HG03097 (cell line): Measurements from ENCODE around the gene KCNG2.

ENCODE experiments used
- ATAC-seq: cut with Tn5 transposase; IDR thresholded peaks from one replicate; pipeline ENCODE4 v1.9.1; 2021; ENCODE audit not compliant: unreplicated experiment, low FRiP score

Gene KCNG2

GRCh38 chr18:79796531-79797405, 970 bp upstream of the KCNG2 start:
- no peak for ATAC-seq

DNA sequence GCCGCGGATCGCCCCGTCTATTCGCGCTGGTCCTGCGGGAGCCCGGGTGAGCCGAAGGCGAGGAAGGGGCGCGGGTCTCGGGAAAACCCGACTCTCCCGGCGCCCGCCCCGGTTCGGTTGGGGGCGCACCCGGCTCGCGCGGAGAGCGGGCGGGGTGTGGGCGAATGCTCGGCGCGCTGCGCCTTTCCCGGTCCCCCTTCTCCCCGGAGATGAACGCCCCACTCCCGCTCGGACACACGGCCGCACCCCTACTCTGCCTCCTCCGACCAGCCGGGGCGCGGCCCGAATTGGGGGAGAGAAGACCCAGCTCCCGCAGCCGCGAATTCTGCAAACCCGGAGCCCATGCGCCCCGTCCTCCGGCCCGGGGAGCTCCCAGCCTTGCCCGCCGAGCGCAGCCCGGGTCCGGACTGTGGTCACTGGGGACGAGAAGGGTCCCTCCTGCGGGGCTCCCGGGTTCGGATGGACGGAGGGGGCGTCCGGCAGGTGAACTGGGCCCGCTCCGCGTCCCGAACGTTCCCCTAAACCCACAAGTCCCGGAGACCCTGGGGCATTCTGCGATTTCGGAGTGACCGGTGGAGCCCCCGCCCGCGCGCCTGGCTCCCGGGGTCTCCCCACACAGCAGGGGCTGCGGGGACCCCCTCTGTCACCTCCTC, 734 bp downstream of the KCNG2 start:
- ATAC-seq: no peak

- no peak for ATAC-seq
These were observed 1.2 kb downstream of the KCNG2 start for GRCh38 chr18:79798999-79799370.

DNA sequence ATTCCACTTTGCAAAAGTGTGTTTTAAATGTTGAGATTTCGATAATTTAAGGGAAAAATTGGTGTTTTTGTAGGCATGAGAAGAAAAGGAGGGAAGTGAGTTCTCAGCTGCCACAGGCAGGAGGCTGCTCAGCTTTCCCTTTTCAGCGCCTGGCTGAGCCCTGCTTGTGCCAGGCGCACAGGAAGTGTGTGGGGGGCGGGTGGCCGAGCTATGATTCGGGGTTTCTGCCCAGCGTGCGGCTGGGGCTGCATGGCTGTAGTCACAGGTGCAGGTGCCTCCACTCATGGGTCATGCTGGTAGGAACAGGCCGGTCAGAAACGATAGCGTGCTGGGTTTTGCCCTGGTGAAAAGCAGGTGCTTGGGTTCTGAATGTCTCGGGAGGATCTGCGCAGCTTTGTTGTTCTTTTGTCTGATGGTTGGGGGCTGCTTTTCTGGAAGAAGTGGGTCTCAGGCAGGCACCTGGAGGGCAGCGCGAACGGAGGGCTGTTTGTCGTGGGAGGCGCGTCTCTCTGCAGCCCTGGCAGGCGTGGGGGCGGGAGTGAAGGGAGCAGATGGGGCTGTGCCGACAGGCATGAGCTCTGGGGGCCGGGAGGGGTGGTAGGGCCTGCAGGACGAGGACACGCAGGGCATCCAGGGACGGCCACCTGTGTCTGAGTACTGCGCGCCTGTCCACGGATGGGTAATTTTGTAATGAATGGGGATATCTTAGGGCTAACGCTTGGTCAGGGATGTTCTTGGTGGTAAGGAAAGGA, 2.1 kb downstream of the KCNG2 start:
- ATAC-seq: no peak

- no peak for ATAC-seq
These were observed 2.8 kb downstream of the KCNG2 start for GRCh38 chr18:79800371-79801180.

DNA sequence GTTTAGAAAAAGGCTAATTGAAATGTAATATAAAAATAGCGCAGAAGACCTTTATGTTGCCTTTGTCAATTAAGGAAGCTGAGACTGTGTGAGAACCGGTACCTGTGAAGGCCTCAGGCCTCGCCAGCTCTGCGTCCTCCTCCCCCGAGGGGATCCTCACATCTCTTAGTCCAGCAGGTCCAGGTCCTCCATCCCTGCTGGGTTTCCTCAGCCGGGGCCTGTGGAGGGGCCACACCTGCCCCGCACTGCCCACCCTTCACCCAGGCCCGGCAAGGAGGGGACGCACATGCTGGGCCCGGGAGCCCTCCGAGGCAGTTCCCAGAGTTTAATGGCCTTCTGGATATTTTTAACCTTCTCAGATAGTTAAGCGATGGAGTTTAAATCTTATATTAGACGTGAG, 3.5 kb downstream of the KCNG2 start:
- no peak for ATAC-seq

DNA sequence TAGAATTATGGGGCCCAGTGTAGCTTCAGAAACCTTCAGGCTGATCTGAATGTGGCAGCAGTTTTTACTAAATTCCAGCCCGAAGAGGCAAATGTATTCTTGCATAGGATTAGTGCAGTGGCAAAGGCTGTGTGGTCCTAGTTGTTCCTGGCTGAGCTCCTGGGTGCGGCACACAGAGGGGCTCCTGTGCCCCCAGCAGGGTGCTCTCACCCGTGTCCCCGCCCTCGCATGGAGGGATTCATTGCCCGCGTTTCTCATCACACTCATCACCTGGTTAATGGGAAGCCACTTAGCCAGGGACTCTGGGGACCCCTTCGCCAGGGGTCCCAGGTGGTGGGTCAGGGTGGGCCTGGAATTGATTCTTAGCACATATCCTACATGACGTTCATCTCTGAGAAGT, 3.9 kb downstream of the KCNG2 start:
- no peak for ATAC-seq

DNA sequence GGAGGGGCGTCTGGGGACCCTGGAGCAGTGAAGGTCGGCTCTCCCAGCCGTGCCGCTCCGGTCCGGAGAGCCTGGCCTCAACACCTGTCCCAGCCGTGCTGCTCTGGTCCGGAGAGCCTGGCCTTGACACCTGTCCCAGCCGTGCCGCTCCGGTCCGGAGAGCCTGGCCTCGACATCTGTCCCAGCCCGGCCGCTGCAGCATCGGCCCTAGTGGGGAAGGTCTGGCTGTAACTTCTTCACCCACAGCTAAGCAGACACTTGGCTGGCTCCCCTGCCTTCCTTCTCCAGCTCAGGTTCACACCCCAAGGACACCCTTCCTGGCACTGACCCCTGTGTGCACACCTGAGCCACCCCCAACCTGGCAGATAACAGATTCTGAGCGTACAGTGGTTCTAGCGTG, 4.6 kb downstream of the KCNG2 start:
- ATAC-seq: no peak

GRCh38 chr18:79803611-79804051, 5.9 kb downstream of the KCNG2 start:
- no peak for ATAC-seq

DNA sequence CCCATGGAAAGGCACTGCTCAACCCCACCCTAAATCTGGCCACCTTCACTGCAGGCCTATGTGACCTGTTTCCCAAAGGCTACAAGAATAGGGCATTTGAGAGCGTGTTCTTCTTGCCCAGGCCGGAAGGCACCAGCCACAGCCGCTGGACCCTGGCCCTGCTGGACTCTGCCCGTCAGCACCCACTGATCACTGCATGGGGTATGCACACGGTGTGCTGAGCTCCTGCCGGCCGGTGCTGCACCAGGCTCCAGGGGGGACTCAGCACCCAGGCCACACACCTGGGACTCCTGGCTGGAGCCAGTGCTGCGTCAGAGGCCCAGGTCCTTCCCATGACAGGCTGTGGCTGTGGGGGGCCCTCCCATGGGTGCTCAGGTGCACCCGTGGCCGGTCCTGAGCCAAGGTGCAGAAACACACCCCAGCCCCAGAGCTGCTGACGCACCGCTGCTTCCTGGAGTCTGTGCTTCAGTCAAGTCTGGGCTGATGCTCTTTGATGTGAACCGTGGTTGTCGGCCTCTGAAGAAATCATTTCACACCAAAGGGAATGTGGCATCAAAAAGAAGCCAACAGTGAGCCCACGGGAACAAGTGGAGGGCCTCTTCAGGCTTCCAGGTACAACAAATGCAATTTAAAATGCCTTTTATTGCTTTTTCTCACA, 6.5 kb downstream of the KCNG2 start:
- ATAC-seq: no peak

DNA sequence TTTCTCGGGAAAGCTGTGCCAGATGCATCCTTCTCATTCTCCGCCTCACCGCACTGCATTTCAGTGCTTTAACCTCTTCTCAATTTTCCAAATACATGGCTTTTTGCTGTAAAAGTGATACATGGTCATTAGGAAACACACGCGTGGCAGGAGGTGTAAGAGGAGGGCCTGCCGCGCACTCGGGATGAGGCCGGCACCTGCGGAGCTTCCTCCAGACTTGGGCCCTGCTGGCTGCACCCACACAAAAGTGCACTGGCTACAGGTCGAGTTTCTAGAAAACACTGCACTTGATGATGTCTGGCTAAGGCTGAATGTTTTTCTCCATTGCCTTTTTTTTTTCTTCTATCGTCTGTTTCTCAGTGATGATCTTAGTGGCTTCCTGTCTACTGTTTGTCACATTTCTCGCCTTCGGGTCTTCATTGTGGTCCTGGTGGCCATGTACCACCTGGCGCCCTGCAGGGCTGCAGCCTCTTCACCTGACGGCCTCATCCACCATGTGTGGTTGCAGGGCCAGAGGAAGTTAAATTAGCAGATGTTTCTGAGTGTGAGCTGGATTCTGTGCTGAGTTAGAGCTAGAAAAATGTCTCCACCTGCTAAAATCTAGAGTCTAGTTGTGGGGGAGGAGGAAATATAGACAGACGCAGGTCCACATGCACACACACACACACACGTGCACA, 7.6 kb downstream of the KCNG2 start:
- ATAC-seq: no peak

GRCh38 chr18:79805926-79806487, 8.3 kb downstream of the KCNG2 start:
- no peak for ATAC-seq

GRCh38 chr18:79806976-79807841, 9.5 kb downstream of the KCNG2 start:
- ATAC-seq: no peak

DNA sequence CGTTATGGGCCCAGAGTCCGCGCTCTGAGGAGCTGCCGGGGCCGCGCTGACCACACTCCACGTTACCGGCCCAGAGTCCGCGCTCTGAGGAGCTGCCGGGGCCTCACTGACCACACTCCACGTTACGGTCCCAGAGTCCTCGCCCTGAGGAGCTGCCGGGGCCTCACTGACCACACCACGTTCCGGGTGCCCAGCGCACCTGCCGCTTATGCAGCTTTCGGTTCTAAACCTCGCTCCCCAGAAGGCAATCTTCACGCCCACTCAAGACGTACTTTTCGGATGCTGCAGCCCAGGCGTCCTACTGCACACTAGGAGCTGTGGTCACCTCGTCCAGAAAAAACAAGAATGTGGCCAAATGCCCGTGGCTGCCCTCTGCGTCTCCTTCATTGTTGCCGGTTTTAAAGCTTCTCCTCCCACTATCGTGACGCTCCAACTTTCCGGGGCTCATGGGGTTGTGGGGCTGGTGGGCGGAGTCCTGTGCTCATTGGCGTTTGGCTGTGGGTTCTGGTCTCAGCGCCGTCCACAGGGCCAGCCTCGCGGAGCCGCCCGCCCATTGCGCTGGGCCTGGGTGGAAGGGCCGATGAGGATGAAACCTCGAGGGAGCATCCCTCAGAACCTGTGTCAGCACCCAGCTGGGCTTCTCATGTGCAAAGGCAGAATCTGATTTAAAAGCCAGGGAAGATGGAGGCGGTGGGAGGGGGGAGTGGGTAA, 11.9 kb downstream of the KCNG2 start:
- ATAC-seq: no peak

DNA sequence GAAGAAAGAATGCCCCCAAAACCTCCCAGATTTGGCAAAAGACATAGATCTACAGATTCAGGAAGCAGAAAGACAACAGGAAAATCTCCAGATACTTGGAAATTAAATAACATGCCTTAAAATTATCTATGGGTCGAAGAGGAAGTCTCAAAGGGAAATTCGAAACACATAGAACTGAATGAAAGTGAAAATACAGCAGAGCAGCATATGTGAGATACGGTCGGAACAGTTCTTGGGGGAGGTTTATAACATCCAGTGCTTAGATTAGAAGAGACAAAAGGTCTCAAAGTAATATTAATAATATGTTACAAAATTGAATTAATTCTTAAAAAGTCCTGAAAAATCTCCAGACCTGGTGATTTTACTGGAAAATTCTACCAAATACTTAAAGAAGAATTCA, 14.3 kb downstream of the KCNG2 start:
- ATAC-seq: no peak

DNA sequence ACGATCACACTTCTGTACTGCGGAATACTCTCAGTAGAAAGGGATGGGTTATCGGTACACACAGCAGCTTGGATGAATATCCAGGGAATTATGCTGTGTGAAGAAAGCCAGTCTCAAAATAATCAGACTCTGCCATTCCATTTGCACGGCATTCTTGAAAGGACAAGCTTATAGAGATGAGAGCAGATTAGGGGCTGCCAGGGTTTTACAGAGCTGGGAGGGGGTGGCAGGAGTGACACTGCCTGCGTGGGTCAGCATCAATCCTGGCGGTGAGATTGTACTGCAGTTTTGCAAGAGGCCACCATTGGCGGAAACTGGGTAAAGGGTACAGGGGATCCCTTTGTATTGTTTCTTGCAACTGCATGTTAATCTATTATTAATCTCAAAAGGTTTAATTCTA, 16.6 kb downstream of the KCNG2 start:
- ATAC-seq: no peak

- ATAC-seq: no peak
These were observed 17.9 kb downstream of the KCNG2 start for GRCh38 chr18:79815657-79816056.

- no peak for ATAC-seq
These were observed 18.4 kb downstream of the KCNG2 start for GRCh38 chr18:79816092-79816491.
